ENCODE data around the gene ARL15.

The ARL15 gene

DNA sequence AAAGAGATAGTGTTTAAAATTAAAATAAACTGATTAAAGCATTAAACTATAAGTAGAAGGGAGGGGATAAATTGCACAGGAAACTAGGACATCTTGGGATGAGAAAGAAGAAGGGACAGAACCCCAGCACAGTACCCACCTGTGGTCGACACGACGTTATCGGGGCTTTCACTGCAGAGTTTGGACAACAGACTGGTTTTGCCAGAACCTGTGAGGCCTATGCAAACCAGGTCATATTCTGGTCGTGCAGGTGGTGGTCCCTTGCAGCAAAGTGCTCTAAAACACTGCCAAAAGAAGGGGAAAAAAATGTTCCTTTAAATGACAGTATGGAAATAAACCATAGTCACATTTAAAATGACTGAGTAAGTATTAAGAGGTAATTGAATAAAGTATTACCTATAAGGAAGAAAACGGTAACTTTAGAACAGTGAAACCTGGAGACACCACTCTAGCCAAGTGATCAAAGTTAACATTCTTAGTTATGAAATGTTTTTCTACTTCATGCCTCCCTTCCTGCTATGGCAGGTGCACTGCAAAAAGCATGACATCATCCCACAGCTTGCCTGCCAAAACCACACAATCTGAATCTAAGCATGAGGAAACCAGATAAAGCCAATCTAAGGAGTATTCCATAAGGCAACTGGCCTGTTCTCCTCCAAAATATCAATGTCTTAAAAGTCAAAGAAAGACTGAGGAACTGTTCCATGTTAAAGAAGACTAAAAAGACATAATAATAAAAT lies 138.6 kb downstream of the ARL15 start:
- TF ChIP-seq, protein P1, sequence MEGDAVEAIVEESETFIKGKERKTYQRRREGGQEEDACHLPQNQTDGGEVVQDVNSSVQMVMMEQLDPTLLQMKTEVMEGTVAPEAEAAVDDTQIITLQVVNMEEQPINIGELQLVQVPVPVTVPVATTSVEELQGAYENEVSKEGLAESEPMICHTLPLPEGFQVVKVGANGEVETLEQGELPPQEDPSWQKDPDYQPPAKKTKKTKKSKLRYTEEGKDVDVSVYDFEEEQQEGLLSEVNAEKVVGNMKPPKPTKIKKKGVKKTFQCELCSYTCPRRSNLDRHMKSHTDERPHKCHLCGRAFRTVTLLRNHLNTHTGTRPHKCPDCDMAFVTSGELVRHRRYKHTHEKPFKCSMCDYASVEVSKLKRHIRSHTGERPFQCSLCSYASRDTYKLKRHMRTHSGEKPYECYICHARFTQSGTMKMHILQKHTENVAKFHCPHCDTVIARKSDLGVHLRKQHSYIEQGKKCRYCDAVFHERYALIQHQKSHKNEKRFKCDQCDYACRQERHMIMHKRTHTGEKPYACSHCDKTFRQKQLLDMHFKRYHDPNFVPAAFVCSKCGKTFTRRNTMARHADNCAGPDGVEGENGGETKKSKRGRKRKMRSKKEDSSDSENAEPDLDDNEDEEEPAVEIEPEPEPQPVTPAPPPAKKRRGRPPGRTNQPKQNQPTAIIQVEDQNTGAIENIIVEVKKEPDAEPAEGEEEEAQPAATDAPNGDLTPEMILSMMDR (IDR thresholded peaks at IDR 0.05; ENCODE audit: insufficient read depth, low read depth, low read length, missing control alignments): no peak
- DNase-seq (ENCODE audit: low read depth): peak; percentile 68
- no peak overlapping the region for H3K4me3 ChIP-seq (ENCODE audit: low read length)

DNA sequence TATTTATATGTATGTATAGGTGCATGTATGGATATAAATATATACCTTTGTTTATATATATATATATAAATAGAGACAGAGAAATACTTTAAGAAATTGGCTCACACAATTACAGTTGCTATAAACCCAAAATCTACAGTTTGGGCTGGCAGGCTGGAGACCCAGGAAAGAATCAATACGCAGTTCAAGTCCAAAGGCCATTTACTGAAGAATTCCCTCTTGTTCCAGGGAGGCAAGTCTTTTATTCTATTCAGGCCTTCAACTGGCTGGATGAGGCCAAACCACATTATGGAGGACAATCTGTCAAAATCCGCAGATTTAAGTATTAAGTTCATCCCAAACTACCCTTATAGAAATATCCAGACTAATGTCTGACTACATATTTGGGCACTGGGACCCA lies 144.7 kb downstream of the ARL15 start:
- DNase-seq (ENCODE audit: low read depth): no peak
- no peak overlapping the region for H3K4me3 ChIP-seq (ENCODE audit: low read length)
- TF ChIP-seq, protein P1 (IDR thresholded peaks at IDR 0.05; ENCODE audit: insufficient read depth, low read depth, low read length, missing control alignments): no peak

GRCh38 chr5:54162184-54162583 lies 148.2 kb downstream of the ARL15 start:
- no peak overlapping the region for H3K4me3 ChIP-seq (ENCODE audit: low read length)
- TF ChIP-seq, protein P1 (IDR thresholded peaks at IDR 0.05; ENCODE audit: insufficient read depth, low read depth, low read length, missing control alignments): no peak
- no peak for DNase-seq (ENCODE audit: low read depth)

DNA sequence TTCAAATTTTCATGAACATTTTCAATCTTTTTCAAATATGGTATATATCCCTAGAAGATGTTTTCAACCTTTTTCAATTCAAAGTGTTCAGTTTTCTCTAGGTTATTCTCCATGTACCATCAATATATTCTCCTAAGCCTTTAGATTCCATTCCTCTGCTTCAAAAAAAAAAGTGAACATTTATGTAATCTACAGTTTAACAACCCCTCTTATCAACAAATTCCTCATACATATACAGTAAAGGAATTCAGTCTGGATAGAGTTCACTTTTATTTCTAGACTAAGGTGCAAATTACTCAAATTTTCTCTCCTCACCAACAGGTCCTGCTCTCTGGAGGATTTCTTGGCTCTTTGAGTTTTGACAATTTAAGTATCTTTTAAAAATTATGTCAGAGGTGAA lies 150.0 kb downstream of the ARL15 start:
- no peak overlapping the region for H3K4me3 ChIP-seq (ENCODE audit: low read length)
- DNase-seq (ENCODE audit: low read depth): no peak
- TF ChIP-seq, protein P1 (IDR thresholded peaks at IDR 0.05; ENCODE audit: insufficient read depth, low read depth, low read length, missing control alignments): no peak

DNA sequence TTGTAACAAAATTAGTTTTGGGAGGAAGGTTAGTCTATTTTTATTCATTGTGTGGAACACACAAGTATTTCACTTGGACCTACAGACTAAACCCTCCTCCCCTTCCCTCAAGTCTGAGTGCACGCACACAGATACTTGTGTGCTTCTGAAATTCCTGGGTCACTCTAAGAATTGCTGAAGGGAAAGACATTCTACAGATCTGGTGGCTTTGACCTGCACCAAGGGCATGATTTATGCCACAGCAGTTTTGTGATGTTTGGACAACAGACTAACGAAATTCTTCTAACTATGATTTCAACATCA lies 150.5 kb downstream of the ARL15 start:
- TF ChIP-seq, protein P1 (IDR thresholded peaks at IDR 0.05; ENCODE audit: insufficient read depth, low read depth, low read length, missing control alignments): no peak
- no peak for DNase-seq (ENCODE audit: low read depth)
- no peak overlapping the region for H3K4me3 ChIP-seq (ENCODE audit: low read length)

- TF ChIP-seq, protein P1 (IDR thresholded peaks at IDR 0.05; ENCODE audit: insufficient read depth, low read depth, low read length, missing control alignments): peak; percentile 23
- peak; percentile 57 for DNase-seq (ENCODE audit: low read depth)
- H3K4me3 ChIP-seq (ENCODE audit: low read length): no peak overlapping the region
Measured at GRCh38 chr5:54159153-54159892, 151.1 kb downstream of the ARL15 start.
